ENCODE measurements around the gene HTR4.
"Not testable (repeated sequence)": the region's sequence is repeated elsewhere in the genome, so short reads cannot be mapped to it uniquely, and the experiment has no call there.

Gene HTR4

GRCh38 chr5:148468746-148469145, 185.6 kb downstream of the HTR4 start:
- DNase-seq: not testable (repeated sequence)

- DNase-seq: no peak
These were observed 186.4 kb downstream of the HTR4 start for GRCh38 chr5:148467958-148468357.

- no peak for DNase-seq
These were observed 188.1 kb downstream of the HTR4 start for GRCh38 chr5:148466236-148466580.

- no peak for DNase-seq
These were observed 188.7 kb downstream of the HTR4 start for GRCh38 chr5:148465381-148466235.

GRCh38 chr5:148459669-148460068, 194.7 kb downstream of the HTR4 start:
- no peak for DNase-seq

GRCh38 chr5:148458036-148458888, 196.1 kb downstream of the HTR4 start:
- DNase-seq: no peak

GRCh38 chr5:148457183-148457620, 197.1 kb downstream of the HTR4 start:
- DNase-seq: no peak

GRCh38 chr5:148455185-148455584, 199.1 kb downstream of the HTR4 start:
- DNase-seq: peak; percentile 27

GRCh38 chr5:148454576-148454975, 199.8 kb downstream of the HTR4 start:
- DNase-seq: no peak

- DNase-seq: no peak
These were observed 201.7 kb downstream of the HTR4 start for GRCh38 chr5:148452499-148453193.

- no peak for DNase-seq
These were observed 207.7 kb downstream of the HTR4 start for GRCh38 chr5:148446611-148447010.

- no peak for DNase-seq
These were observed 208.7 kb downstream of the HTR4 start for GRCh38 chr5:148445578-148445977.

GRCh38 chr5:148443998-148444397, 210.3 kb downstream of the HTR4 start:
- DNase-seq: peak; percentile 64

GRCh38 chr5:148443241-148443640, 211.1 kb downstream of the HTR4 start:
- no peak for DNase-seq

- DNase-seq: no peak
These were observed 215.4 kb downstream of the HTR4 start for GRCh38 chr5:148438933-148439332.

- DNase-seq: no peak
These were observed 217.1 kb downstream of the HTR4 start for GRCh38 chr5:148437249-148437648.

- no peak for DNase-seq
These were observed 218.3 kb downstream of the HTR4 start for GRCh38 chr5:148436029-148436428.

- no peak for DNase-seq
These were observed 220.5 kb downstream of the HTR4 start for GRCh38 chr5:148433826-148434225.
